ENCODE measurements around the gene CDK5RAP1. TPM values are rescaled to one million over a fixed set of nuclear protein-coding genes. Genes with fewer than 3 reads are reported as not detected.

Gene CDK5RAP1
- total RNA-seq, 1 donor from 2014 or later = 27.4 TPM

DNA sequence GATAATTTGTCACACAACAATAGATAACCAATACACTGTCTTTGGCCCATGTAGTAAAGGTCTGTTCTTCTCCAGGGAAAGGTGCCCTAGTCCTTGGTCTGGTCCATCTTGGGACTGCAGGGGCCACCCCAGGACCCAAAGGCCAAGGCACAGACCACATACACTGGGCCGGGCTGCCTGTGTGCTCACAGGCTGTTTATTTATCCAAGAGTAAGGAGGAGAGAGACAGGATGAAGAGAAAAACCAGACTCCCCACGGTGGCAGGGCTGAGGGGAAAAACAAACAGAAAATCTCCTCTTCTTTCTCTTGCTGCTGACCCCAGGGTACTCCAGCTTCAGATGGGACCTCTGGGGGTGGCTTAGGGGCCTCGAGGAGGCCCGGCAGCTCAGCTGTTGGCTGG, 6.5 kb upstream of the CDK5RAP1 start:
- FAIRE-seq = no peak
- peaks cover 2% of the 10 kb centered on the region for H3K36me3 ChIP-seq (ENCODE audit: control insufficient read depth, insufficient read depth, low read length)

DNA sequence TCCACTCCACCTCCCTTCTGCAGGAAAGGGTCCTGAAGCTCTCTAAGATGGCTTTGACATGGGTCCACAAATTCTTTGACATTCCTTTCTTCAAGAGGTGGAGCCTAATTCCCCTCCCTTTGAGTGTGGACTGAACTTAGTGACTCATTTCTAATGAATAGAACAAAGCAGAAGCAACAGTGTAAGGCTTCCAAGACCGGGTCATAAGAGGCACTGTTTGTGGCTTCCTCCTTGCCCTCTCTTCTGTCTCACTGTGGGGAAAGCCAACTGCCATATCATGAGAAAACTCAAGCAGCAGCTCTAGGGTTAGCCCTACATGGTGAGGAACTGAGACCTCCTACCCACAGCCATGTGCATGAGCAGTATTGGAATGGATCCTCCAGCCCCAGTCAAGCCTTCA, 5.9 kb upstream of the CDK5RAP1 start:
- TF ChIP-seq, protein P1, sequence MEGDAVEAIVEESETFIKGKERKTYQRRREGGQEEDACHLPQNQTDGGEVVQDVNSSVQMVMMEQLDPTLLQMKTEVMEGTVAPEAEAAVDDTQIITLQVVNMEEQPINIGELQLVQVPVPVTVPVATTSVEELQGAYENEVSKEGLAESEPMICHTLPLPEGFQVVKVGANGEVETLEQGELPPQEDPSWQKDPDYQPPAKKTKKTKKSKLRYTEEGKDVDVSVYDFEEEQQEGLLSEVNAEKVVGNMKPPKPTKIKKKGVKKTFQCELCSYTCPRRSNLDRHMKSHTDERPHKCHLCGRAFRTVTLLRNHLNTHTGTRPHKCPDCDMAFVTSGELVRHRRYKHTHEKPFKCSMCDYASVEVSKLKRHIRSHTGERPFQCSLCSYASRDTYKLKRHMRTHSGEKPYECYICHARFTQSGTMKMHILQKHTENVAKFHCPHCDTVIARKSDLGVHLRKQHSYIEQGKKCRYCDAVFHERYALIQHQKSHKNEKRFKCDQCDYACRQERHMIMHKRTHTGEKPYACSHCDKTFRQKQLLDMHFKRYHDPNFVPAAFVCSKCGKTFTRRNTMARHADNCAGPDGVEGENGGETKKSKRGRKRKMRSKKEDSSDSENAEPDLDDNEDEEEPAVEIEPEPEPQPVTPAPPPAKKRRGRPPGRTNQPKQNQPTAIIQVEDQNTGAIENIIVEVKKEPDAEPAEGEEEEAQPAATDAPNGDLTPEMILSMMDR (IDR thresholded peaks at IDR 0.05; ENCODE audit: insufficient read depth, low read length, severe bottlenecking) = no peak
- no peaks in the 10 kb centered on the region for H3K36me3 ChIP-seq (ENCODE audit: control insufficient read depth, insufficient read depth, low read length)
- no peaks in the 10 kb centered on the region for H3K27me3 ChIP-seq (ENCODE audit: control insufficient read depth, insufficient read depth, low read length)
- H3K4me3 ChIP-seq (ENCODE audit: low read depth, low read length) = no peak overlapping the region
- FAIRE-seq = no peak
- peak; percentile 9 for DNase-seq (ENCODE audit: low read depth)

More for the DNA sequence above, 6.5 kb upstream of the CDK5RAP1 start:
- DNase-seq (ENCODE audit: low read depth) = no peak
- TF ChIP-seq, protein P1 (IDR thresholded peaks at IDR 0.05; ENCODE audit: insufficient read depth, low read length, severe bottlenecking) = no peak
- H3K4me3 ChIP-seq (ENCODE audit: low read depth, low read length) = no peak overlapping the region
- no peaks in the 10 kb centered on the region for H3K27me3 ChIP-seq (ENCODE audit: control insufficient read depth, insufficient read depth, low read length)

DNA sequence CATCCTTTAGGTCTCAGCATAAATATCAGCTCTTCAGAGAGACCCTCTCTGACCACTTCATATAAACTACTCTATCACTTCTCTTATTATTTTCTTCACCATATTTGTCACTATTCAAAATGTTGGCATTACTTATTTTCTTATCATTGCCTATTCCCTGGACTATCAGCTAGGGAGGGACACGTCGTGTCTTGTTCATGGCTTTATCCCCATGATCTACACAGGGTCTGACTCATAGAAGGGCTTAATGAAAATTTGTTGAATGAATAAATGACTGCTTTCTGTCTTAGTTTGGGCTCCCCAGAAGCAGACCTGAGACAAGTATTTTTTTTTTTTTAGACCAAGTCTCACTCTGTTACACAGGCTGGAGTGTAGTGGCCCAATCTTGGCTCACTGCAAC, 3.0 kb upstream of the CDK5RAP1 start:
- Histone ChIP-seq H3K27me3 (ENCODE audit: control insufficient read depth, insufficient read depth, low read length) (no peaks in the 10 kb centered on the region), H3K4me3 (ENCODE audit: low read depth, low read length) (no peak overlapping the region), H3K36me3 (ENCODE audit: control insufficient read depth, insufficient read depth, low read length) (no peaks in the 10 kb centered on the region)
- FAIRE-seq (no peak), DNase-seq (ENCODE audit: low read depth) (peak; percentile 78)
- TF ChIP-seq, protein P1 (IDR thresholded peaks at IDR 0.05; ENCODE audit: insufficient read depth, low read length, severe bottlenecking) = no peak

DNA sequence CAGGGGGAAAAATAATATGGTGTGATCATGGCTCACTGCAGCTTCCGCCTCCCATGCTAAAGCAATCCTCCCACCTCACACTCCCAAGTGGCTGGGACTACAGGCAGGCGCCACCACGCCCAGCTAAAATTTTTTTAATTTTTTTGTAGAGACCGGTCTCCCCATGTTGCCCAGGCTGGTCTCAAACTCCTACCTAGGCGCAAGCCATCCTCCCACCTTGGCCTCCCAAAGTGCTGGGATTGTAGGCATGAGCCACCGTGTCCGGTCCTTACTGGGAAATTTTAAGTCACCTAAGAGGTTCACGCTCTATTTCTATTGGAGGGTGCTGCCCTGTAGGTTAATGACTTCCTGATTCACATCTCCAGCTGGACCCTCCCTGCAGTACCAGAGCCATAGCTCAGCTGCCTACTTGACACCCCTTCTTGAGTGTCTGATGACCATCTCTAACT, 626 bp upstream of the CDK5RAP1 start:
- H3K36me3 ChIP-seq (ENCODE audit: control insufficient read depth, insufficient read depth, low read length) = no peaks in the 10 kb centered on the region
- TF ChIP-seq, protein P1 (IDR thresholded peaks at IDR 0.05; ENCODE audit: insufficient read depth, low read length, severe bottlenecking) = no peak
- no peak for DNase-seq (ENCODE audit: low read depth)
- H3K4me3 ChIP-seq (ENCODE audit: low read depth, low read length) = peak overlapping the region; percentile 79
- H3K27me3 ChIP-seq (ENCODE audit: control insufficient read depth, insufficient read depth, low read length) = no peaks in the 10 kb centered on the region
- no peak for FAIRE-seq

DNA sequence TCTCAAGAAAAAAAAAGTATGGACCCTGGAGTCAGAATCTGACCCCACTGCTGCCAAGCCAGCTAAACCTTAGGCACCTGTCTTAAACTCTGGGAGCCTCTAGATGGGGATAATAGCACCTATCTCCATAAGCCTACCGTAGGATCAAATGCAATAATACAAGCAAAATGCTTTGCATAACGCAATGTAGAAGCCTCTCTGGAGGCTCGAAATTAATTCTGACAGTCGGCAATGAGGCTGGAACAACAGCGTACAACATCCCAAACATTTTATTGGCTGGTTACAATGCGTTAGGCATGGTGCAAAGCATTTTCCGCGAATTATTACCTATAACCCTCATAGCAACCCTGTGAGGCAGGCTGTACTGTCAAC, 521 bp downstream of the CDK5RAP1 start:
- H3K36me3 ChIP-seq (ENCODE audit: control insufficient read depth, insufficient read depth, low read length) = no peaks in the 10 kb centered on the region
- H3K4me3 ChIP-seq (ENCODE audit: low read depth, low read length) = peak overlapping the region; percentile 79
- FAIRE-seq (no peak), DNase-seq (ENCODE audit: low read depth) (peak; percentile 39)
- no peaks in the 10 kb centered on the region for H3K27me3 ChIP-seq (ENCODE audit: control insufficient read depth, insufficient read depth, low read length)
- TF ChIP-seq, protein P1 (IDR thresholded peaks at IDR 0.05; ENCODE audit: insufficient read depth, low read length, severe bottlenecking) = peak; percentile 37

DNA sequence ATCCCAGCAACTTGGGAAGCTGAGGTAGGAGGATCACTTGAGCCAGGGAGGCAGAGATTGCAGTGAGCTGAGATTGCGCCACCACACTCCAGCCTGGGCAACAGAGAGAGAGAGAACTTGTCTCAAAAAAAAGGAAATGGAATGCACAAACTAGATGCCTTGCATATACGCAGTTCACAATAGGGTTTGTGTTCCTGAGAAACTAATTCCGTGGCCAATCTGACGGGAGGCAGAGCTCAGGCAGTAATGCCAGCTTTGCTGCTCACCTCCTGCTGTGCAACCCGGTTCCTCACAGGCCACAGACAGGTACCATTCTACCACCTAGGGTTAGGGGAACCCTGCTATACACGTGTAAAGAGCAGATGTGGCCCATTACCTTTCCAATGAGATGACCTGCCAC, 1.4 kb downstream of the CDK5RAP1 start:
- Histone ChIP-seq H3K27me3 (ENCODE audit: control insufficient read depth, insufficient read depth, low read length) (no peaks in the 10 kb centered on the region), H3K4me3 (ENCODE audit: low read depth, low read length) (no peak overlapping the region), H3K36me3 (ENCODE audit: control insufficient read depth, insufficient read depth, low read length) (peaks cover under 1% of the 10 kb centered on the region)
- no peak for DNase-seq (ENCODE audit: low read depth)
- TF ChIP-seq, protein P1 (IDR thresholded peaks at IDR 0.05; ENCODE audit: insufficient read depth, low read length, severe bottlenecking) = no peak
- FAIRE-seq = no peak
